Activated T-cell treated with anti-CD3 and anti-CD28 coated beads, Interleukin-2, amount 50 U/mL, for 72 hours (primary cell): Measurements from ENCODE around the gene JAG2. TPM values are rescaled to one million over a fixed set of nuclear protein-coding genes. Genes with fewer than 3 reads are reported as not detected.
A peak's percentile ranks its signal among the peaks of the same experiment; 100 is the strongest.

Experiments used
- ATAC-seq, 2 donors: fragments of 150-1000 bp; cut with Tn5 transposase; replicated peaks in 1 of 2; 2 replicates each; pipeline ENCODE4 v1.10.0; 2021; ENCODE audit warnings: moderate library complexity in 2 of 2, mild to moderate bottlenecking in 1 of 2
- DNase-seq, 2 donors: peaks; one replicate each; pipeline ENCODE4 v3.0.0; 2021 to 2022; ENCODE audit warnings: mixed read lengths in 1 of 2
- H3K27ac Mint-ChIP-seq: one replicate; pipeline ENCODE4 v1.8.0; 2022; ENCODE audit warnings: mild to moderate bottlenecking, moderate library complexity, mixed read lengths
- H3K27me3 Mint-ChIP-seq: one replicate; pipeline ENCODE4 v1.8.0; 2022; ENCODE audit warnings: low read depth, mixed read lengths
- H3K36me3 Mint-ChIP-seq, 2 donors: one replicate each; pipeline ENCODE4 v1.8.0; 2022; ENCODE audit warnings: mixed read lengths in 2 of 2, mild to moderate bottlenecking in 1 of 2; ENCODE audit not compliant: insufficient read depth in 2 of 2
- H3K4me1 Mint-ChIP-seq: one replicate; pipeline ENCODE4 v1.8.0; 2022; ENCODE audit warnings: low read depth, mixed read lengths
- H3K4me3 Mint-ChIP-seq, 2 donors: one replicate each; pipeline ENCODE4 v1.8.0; 2022; ENCODE audit warnings: mild to moderate bottlenecking in 2 of 2, mixed read lengths in 2 of 2, moderate library complexity in 2 of 2
- H3K9me3 Mint-ChIP-seq, 2 donors: one replicate each; pipeline ENCODE4 v1.8.0; 2022; ENCODE audit warnings: mixed read lengths in 2 of 2
- total RNA-seq, 2 donors: library from RNA; stranded (reverse); gene quantifications; one replicate each; pipeline ENCODE4 v1.2.3, GENCODE V29; 2022

JAG2 gene
- total RNA-seq, 2 donors from 2014 or later: 3.1 to 5.4 TPM

GRCh38 chr14:105200074-105200473 lies 31.5 kb upstream of the JAG2 start:
- DNase-seq: no peak
- H3K4me1 Mint-ChIP-seq: peaks cover 20% of the 10 kb centered on the region
- H3K27ac Mint-ChIP-seq: no peak overlapping the region
- no peak overlapping the region for H3K4me3 Mint-ChIP-seq
- no peaks in the 10 kb centered on the region for H3K9me3 Mint-ChIP-seq
- no peak for ATAC-seq
- H3K36me3 Mint-ChIP-seq: no peaks in the 10 kb centered on the region
- H3K27me3 Mint-ChIP-seq: peaks cover 31% of the 10 kb centered on the region

- Mint-ChIP-seq H3K27ac (no peak overlapping the region), H3K27me3 (peaks cover 39% of the 10 kb centered on the region), H3K4me3 (no peak overlapping the region), H3K36me3 (no peaks in the 10 kb centered on the region), H3K9me3 (no peaks in the 10 kb centered on the region), H3K4me1 (peaks cover 28% of the 10 kb centered on the region)
- ATAC-seq (no peak), DNase-seq (no peak)
Measured at GRCh38 chr14:105199093-105199492, 30.5 kb upstream of the JAG2 start.

- ATAC-seq (no peak), DNase-seq (no peak)
- peaks cover 33% of the 10 kb centered on the region for H3K4me1 Mint-ChIP-seq
- no peak overlapping the region for H3K27ac Mint-ChIP-seq
- H3K4me3 Mint-ChIP-seq: no peak overlapping the region
- H3K36me3 Mint-ChIP-seq: no peaks in the 10 kb centered on the region
- no peaks in the 10 kb centered on the region for H3K9me3 Mint-ChIP-seq
- H3K27me3 Mint-ChIP-seq: peaks cover 39% of the 10 kb centered on the region
Measured at GRCh38 chr14:105198588-105198987, 30.0 kb upstream of the JAG2 start.

- Mint-ChIP-seq H3K4me3 (no peak overlapping the region), H3K4me1 (peaks cover 28% of the 10 kb centered on the region), H3K9me3 (no peaks in the 10 kb centered on the region), H3K36me3 (no peaks in the 10 kb centered on the region), H3K27me3 (peaks cover 39% of the 10 kb centered on the region), H3K27ac (no peak overlapping the region)
- ATAC-seq (no peak), DNase-seq (no peak)
Measured at GRCh38 chr14:105197211-105197641, 28.6 kb upstream of the JAG2 start.

GRCh38 chr14:105196265-105196960 lies 27.8 kb upstream of the JAG2 start:
- Mint-ChIP-seq H3K4me3 (peak overlapping the region in 1 of 2 donors; percentile 9), H3K4me1 (peaks cover 20% of the 10 kb centered on the region), H3K36me3 (no peaks in the 10 kb centered on the region), H3K27ac (no peak overlapping the region), H3K9me3 (no peaks in the 10 kb centered on the region), H3K27me3 (peaks cover 39% of the 10 kb centered on the region)
- no peak for ATAC-seq
- DNase-seq: no peak

GRCh38 chr14:105195522-105196264 lies 27.1 kb upstream of the JAG2 start:
- DNase-seq (no peak), ATAC-seq (no peak)
- no peaks in the 10 kb centered on the region for H3K36me3 Mint-ChIP-seq
- H3K27ac Mint-ChIP-seq: no peak overlapping the region
- peaks cover 39% of the 10 kb centered on the region for H3K27me3 Mint-ChIP-seq
- H3K4me3 Mint-ChIP-seq: peak overlapping the region; percentile 40
- H3K4me1 Mint-ChIP-seq: peaks cover 19% of the 10 kb centered on the region
- no peaks in the 10 kb centered on the region for H3K9me3 Mint-ChIP-seq

- no peaks in the 10 kb centered on the region for H3K36me3 Mint-ChIP-seq
- H3K4me3 Mint-ChIP-seq: no peak overlapping the region
- H3K4me1 Mint-ChIP-seq: peaks cover 19% of the 10 kb centered on the region
- no peak for DNase-seq
- peaks cover 39% of the 10 kb centered on the region for H3K27me3 Mint-ChIP-seq
- no peak overlapping the region for H3K27ac Mint-ChIP-seq
- no peak for ATAC-seq
- H3K9me3 Mint-ChIP-seq: no peaks in the 10 kb centered on the region
Measured at GRCh38 chr14:105195051-105195450, 26.5 kb upstream of the JAG2 start.

- Mint-ChIP-seq H3K27ac (no peak overlapping the region), H3K36me3 (no peaks in the 10 kb centered on the region), H3K9me3 (no peaks in the 10 kb centered on the region), H3K4me3 (peak overlapping the region; percentile 6 to 67), H3K4me1 (peaks cover 19% of the 10 kb centered on the region), H3K27me3 (peaks cover 33% of the 10 kb centered on the region)
- DNase-seq (peak in 1 of 2 donors; percentile 39), ATAC-seq (peak; percentile 22 to 33)
Measured at GRCh38 chr14:105193916-105194782, 25.6 kb upstream of the JAG2 start.

- Mint-ChIP-seq H3K36me3 (peaks cover 0 to 1% of the 10 kb centered on the region in 2 donors), H3K4me3 (peak overlapping the region; percentile 7 to 58), H3K9me3 (peaks cover 0 to 2% of the 10 kb centered on the region in 2 donors), H3K27me3 (peaks cover 22% of the 10 kb centered on the region), H3K27ac (no peak overlapping the region), H3K4me1 (peaks cover 19% of the 10 kb centered on the region)
- ATAC-seq (peak; percentile 68 to 69), DNase-seq (peak; percentile 50 to 59)
Measured at GRCh38 chr14:105192866-105193731, 24.5 kb upstream of the JAG2 start.

- H3K27me3 Mint-ChIP-seq: no peaks in the 10 kb centered on the region
- H3K4me3 Mint-ChIP-seq: no peak overlapping the region
- H3K9me3 Mint-ChIP-seq: peaks cover 0 to 2% of the 10 kb centered on the region in 2 donors
- ATAC-seq (peak in 1 of 2 donors; percentile 40), DNase-seq (no peak)
- H3K4me1 Mint-ChIP-seq: no peaks in the 10 kb centered on the region
- H3K36me3 Mint-ChIP-seq: peaks cover 0 to 1% of the 10 kb centered on the region in 2 donors
- no peak overlapping the region for H3K27ac Mint-ChIP-seq
Measured at GRCh38 chr14:105187935-105188524, 19.5 kb upstream of the JAG2 start.

- Mint-ChIP-seq H3K4me1 (no peaks in the 10 kb centered on the region), H3K36me3 (peaks cover 0 to 1% of the 10 kb centered on the region in 2 donors), H3K4me3 (no peak overlapping the region), H3K27me3 (no peaks in the 10 kb centered on the region), H3K27ac (no peak overlapping the region), H3K9me3 (peaks cover 0 to 2% of the 10 kb centered on the region in 2 donors)
- no peak for DNase-seq
- ATAC-seq: no peak
Measured at GRCh38 chr14:105187116-105187515, 18.5 kb upstream of the JAG2 start.

GRCh38 chr14:105185973-105186372 lies 17.4 kb upstream of the JAG2 start:
- H3K27me3 Mint-ChIP-seq: no peaks in the 10 kb centered on the region
- H3K9me3 Mint-ChIP-seq: peaks cover 0 to 2% of the 10 kb centered on the region in 2 donors
- DNase-seq (no peak), ATAC-seq (no peak)
- no peak overlapping the region for H3K4me3 Mint-ChIP-seq
- H3K4me1 Mint-ChIP-seq: no peaks in the 10 kb centered on the region
- peaks cover 0 to 1% of the 10 kb centered on the region in 2 donors for H3K36me3 Mint-ChIP-seq
- H3K27ac Mint-ChIP-seq: no peak overlapping the region
